Measurements from ENCODE around the gene DGCR6L.
"Not testable (repeated sequence)": the region's sequence is repeated elsewhere in the genome, so short reads cannot be mapped to it uniquely, and the experiment has no call there.

GRCh38 chr22:20360866-20361751 is 41.2 kb upstream of the DGCR6L start:
- TF ChIP-seq, protein P1, sequence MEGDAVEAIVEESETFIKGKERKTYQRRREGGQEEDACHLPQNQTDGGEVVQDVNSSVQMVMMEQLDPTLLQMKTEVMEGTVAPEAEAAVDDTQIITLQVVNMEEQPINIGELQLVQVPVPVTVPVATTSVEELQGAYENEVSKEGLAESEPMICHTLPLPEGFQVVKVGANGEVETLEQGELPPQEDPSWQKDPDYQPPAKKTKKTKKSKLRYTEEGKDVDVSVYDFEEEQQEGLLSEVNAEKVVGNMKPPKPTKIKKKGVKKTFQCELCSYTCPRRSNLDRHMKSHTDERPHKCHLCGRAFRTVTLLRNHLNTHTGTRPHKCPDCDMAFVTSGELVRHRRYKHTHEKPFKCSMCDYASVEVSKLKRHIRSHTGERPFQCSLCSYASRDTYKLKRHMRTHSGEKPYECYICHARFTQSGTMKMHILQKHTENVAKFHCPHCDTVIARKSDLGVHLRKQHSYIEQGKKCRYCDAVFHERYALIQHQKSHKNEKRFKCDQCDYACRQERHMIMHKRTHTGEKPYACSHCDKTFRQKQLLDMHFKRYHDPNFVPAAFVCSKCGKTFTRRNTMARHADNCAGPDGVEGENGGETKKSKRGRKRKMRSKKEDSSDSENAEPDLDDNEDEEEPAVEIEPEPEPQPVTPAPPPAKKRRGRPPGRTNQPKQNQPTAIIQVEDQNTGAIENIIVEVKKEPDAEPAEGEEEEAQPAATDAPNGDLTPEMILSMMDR (conservative IDR thresholded peaks at IDR 0.05 in 1 of 2, IDR thresholded peaks at IDR 0.05 in 1 of 2; ENCODE audit: low read depth in 1 of 2, low read length in 2 of 2), result not testable (repeated sequence)
- not testable (repeated sequence) for TF ChIP-seq EZH2 (IDR thresholded peaks at IDR 0.05; ENCODE audit: low read length, missing control alignments)

Measured in fibroblast of lung (primary cell).